GM21447 (cell line): ENCODE results near the gene IPO11.

Source experiments
- ATAC-seq: cut with Tn5 transposase; IDR thresholded peaks from one replicate; pipeline ENCODE4 v1.9.1; 2021; ENCODE audit not compliant: unreplicated experiment

IPO11 gene

DNA sequence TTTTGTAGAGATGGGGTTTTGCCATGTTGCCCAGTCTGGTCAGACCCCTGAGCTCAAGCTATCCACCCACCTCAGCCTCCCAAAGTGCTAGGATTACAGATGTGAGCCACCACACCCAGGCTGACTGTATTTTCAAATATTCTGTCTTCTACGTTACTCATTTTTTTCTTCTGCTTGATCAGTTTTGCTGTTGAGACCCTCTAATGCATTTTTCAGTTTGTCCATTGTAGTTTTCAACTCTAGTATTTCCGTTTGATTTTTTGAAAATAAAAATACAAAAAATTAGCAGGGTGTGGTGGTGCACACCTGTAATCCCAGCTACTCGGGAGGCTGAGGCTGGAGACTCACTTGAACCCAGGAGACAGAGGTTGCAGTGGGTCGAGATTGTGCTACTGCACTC, 155.6 kb downstream of the IPO11 start:
- no peak for ATAC-seq

DNA sequence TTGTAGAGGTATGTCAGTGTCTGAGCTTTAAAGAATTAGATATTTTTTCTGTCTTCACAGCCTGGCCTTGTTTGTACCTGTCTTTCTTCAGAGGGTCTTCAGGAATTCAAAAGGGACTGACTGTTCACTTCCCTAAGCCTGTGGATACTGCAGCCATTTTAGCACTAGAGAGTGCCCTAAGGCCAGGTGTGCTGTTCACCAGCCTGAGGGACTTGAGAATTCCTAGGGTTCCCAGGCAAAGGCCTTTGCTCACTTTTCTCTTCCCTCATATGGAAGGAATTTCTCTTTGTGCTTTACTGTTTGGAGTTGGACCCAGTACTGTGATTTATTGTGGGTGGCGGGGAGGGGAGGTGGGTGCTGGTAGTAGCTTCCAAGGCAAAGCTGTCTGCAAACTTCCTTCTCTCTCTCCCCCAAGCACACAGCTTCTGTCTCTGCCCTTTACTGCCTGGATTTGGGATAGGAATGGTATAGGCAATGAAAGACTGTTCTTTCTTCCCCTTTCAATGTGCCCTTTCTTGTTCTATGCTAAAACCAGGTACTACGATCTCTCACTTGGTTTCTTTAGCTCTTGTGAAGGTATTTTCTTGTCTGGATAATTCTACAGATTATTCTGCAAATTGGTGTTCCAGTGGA, 156.4 kb downstream of the IPO11 start:
- no peak for ATAC-seq

DNA sequence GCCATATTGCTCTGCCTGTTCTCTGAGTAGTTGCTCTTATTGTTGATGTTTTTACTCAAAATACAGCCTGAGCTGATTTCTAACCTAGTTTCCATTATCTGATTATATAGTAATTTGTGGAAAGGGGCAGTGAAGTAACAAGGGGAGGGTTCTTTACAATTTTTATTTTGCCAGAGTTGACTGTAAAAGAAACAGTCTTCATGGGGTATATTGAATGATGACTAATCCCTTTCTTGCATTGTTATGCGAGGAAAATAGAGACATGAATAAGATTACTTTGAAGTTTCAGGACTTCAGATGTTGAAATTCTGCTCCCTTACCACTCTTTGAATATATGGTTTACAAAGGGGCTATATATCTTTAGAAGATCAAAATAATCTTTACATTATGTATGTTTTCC, 156.9 kb downstream of the IPO11 start:
- ATAC-seq = no peak

DNA sequence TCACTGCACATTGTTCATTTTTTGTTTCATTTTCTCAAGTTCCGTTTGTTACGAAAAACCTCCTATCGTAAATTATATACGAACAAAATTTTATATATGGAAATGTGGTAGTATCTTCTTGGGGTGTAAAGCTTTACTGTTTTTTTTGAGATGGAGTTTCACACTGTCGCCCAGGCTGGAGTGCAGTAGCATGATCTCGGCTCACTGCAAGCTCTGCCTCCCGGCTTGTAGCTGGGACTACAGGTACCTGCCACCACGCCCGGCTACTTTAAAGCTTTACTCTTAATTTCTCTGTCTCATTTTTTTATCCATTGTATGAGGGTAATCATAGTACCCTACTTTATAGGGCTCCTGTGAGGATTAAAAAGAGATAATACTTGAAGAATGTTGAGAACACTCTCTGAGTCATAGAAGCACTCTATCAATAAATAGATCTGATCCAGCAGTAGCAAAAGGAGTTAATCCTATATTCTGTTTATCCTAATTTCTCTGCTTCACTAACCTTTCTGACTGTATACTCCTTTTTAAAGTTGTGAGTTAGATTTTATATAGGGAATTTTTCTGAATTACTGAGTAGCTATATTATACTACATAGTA, 160.5 kb downstream of the IPO11 start:
- ATAC-seq = no peak

DNA sequence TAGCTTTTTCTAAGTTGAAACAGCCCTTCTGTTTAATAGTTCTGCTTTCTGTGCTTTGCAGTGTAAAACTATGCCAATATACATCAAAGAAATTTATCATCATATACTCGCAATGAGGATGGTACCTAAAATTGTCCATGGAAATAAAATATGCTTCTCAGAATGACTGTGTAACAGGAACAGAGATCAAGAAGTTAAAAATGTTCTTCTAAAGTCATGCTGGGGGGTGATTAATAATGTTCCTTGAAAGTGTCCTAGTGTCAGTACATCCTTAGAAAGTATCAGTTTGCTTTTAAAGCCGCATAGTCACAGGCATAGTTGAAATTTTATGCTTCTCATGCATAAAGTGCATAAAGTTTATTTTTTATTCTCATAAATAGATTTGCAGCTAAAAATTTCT, 162.0 kb downstream of the IPO11 start:
- ATAC-seq = peak; percentile 44

DNA sequence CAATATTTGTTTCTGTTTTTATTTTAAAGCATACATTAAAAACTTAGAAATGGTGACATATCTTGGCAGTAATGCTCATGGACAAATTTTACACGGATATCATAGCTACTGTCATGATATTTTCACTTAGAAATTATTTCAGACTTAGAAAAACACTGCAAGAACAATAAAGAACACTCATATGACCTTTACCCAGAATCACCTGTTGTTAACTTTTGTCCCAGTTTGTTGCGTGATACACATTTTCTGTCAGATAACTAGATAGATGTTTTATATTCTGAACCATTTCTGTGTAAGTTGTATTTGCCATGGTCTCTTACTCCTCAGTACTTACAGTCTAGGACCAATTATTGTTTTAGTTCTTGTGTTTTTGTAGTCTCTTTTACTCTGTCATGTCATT, 162.5 kb downstream of the IPO11 start:
- ATAC-seq = no peak

DNA sequence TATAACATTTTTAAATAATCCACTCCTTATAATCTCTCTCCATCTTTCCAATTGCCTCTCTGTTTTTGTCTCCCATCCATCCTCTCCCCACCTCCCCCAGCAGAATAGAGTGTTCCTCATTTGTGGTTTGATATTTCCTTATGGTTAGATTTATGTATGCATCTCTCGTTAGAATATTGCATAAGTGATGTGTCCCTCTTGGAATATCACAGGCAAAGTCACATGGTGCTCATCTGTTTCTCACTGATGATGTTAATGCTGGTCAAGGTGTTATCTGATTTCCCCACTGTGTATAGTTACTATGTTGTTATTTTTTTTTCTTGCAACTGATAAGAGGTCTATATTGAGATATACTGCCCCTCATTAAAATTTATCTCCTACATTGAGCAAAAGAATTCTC, 162.9 kb downstream of the IPO11 start:
- ATAC-seq = no peak

DNA sequence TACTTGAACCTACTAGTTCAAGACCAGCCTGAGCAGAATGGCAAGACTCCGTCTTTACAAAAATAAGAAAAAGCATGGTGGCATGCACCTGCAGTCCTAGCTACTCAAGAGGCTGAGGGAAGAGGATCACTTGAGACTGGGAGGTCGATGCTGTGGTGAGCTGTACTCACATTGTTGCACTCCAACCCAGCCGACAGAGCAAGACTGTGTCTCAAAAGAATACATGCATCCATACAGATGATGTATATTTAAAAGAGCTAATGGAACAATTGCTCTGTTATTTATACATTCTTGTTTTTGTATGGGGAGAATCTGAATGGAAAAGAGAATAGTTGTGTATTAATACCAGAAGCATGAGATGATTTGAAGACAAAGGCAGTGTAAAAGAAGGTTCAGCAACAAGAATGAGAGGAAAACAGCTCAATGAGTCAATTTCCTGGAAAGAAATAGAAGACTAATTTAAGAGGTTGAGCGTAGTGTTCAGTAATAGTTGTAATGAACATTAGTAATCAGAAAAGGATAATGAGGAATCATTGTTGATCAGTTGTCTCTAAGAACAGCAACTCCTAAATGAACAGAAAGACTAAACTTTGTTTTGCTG, 164.1 kb downstream of the IPO11 start:
- ATAC-seq = no peak

DNA sequence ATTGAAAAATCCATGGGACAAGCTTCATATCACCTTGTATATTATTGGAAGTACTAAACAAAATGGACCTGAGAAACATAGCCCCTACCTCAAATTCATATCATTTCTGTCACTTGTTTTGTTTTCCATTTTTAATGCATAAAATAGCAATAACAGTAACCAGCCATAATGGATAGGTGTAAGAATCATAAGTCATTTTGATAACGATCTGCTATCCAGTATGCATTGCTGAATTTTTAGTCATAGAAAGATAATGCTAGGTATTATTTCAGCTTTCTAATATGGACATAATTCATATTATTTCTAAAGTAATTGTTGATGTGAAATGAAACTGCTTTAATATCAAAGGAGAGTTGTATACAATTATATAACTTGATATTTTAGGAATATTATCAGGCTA, 164.9 kb downstream of the IPO11 start:
- ATAC-seq = no peak

DNA sequence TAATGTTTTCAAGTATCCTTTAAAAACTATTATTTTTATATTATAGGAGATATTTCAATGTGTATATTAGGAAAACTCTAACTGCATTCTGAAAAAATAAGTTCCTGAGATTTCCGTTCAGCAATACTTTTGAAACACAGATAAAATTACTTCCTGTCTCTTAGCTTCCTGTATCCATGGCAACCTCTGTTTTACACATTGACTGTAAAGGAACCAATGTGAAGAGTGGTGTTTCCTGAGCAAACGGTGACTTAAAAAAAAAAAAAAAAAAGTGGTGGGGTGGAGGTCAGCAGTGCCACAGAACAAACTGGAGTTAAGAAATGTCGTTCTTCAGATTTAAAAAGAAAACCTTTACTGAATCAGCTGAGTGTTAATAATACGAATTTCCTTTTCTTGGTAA, 166.0 kb downstream of the IPO11 start, which contains the start of gene LRRC70:
LRRC70 (plus strand) TSS at position 280 of the 400 bp plus-strand sequence. CDS start 620 bp downstream, outside the sequence.
- peak; percentile 93 for ATAC-seq

DNA sequence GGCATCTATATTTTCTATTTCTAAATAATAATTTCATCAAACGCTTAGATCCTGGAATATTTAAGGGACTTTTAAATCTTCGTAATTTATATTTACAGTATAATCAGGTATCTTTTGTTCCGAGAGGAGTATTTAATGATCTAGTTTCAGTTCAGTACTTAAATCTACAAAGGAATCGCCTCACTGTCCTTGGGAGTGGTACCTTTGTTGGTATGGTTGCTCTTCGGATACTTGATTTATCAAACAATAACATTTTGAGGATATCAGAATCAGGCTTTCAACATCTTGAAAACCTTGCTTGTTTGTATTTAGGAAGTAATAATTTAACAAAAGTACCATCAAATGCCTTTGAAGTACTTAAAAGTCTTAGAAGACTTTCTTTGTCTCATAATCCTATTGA, 167.2 kb downstream of the IPO11 start:
- no peak for ATAC-seq

DNA sequence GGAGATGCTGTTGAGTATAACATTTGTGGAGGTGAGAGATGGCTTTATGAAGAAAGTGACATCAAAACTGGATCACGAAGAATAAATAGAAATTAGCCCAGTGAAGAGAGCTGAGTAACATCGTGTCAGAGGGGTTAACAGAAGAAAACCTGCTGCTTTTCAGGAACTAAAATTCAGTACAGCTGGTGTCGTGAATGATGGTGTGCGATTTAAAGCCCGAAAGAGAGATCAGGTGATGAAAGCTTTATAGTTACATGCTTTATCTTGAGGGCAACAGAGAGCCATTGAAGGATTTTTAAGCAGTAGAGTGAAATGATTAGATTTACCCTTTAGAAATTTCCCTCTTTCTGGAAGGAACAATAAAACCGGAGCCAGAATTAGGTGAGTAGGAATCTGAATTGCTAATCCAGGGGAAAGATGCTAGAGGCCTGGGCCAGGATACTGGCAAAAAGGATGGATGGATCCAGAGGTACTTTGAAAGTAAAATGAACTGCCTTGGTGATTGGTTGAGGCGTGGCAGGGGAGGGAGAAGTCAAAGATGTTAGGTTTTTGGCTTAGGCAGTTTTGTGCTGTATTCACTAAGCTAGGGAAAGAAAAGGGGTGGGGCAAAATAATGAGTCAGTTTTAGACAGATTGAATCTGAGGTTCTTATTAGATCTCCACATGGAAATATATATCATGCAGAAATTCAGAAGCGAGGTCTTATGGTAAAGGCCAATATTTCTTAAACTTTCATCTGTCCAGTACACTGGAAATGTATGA, 169.5 kb downstream of the IPO11 start:
- ATAC-seq = no peak

DNA sequence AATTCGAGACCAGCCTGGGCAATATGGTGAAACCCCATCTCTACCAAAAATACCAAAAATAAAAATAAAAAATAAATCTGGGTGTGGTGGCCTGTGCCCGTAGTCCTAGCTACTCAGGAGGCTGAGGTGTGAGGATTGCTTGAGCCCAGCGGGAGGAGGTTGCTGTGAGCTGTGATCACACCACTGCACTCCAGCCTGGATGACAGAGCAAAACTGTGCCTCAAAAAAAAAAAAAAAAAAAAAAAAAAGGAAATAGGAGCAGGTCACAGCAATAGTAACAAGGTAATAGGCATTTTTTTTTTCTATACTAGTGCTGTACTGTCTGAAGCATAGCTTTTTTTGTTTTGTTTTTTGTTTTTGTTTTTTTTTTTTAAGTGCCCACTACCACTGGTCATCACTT, 171.8 kb downstream of the IPO11 start:
- no peak for ATAC-seq

DNA sequence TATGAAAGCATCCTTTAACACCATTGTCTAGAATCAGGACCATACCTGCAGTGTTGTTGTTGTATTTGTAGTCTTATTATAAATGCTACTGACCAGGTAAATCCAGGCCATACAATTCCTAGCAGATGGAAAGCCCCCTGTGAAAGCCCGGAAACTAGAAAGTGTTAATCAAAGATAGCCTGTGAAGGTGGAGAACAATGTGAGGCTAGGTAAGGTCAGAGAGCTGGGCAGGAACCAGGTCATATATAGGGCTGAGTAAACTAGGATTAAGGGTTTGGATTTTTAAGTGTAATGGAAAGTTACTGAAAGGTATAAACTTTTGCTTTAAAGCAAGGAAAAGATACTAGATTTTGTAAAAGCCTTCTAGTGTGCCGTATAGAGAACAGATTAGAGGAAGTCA, 172.7 kb downstream of the IPO11 start:
- no peak for ATAC-seq

DNA sequence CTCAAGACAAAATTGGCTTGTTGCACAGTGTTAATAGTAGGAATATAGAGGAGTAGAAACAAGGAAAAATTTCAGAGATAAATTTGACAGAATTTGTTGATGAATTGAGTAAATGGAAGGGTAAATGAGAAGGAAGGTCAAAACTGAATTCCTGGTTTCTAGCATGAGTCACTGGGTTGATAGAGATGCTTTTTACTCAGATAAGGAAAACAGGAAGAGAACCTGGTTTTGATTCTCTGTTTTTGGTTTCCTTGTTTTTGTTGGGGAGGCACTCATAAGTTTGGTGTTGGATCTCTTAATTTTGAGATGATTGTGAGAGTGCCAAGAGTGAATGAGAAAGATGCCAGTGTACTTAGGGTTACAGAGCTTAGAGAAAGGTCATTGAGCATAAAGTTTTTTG, 173.2 kb downstream of the IPO11 start:
- no peak for ATAC-seq

DNA sequence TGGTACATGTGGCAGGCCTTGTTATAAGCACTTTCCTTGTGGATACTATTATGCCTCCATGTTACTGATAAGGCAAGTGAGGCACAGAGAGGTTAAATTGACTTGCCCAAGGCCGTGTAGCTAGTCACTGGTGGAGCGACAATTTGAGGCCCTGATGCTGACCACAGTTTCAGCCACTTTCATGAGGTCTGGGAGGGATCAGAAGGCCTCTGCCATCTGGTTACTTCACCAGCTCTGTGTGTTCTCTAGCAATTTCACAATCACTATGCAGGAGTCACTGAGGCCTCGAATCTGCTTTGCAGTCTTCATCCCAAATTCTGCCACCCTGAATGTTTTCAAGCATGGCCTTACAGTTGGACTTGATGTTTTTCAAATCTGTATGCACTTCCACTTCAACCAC, 175.2 kb downstream of the IPO11 start:
- ATAC-seq = no peak

DNA sequence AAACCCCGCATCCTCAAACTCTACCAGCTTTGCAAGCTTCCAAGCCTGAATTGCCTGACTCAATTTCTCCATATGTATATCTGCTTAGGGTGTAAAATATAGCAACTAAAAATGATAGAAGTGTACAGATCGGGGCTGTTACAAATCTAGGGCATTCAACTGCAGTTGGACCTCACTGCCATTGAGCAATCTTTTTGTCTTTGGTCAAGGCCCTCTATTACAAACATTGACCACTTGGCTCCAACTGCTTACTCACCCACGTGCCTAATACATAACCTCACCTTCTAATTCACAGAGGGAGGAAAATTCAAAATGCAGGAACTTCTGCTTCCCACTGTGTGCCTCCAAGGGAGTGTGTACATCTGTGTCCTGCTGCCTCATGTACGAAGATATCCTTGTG, 176.1 kb downstream of the IPO11 start:
- ATAC-seq = no peak

DNA sequence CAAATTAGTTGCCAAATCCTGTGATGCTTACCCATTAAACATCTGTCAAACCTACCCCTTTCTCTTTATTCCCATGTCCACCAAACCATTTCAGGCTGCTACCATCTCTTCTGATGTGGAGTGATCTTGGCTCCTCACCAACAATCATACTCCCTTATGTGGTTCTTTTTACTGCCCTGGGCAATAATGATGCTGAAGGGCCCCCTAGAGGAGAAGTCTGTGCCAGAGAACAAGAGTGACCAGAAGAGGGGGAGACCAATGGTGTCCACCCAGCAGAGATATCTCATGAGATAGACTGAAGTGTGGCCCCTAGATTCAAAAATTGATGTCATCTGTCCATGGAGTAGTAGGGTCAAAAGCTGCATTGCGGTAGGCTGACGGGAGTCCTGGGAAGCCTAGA, 176.9 kb downstream of the IPO11 start:
- no peak for ATAC-seq

DNA sequence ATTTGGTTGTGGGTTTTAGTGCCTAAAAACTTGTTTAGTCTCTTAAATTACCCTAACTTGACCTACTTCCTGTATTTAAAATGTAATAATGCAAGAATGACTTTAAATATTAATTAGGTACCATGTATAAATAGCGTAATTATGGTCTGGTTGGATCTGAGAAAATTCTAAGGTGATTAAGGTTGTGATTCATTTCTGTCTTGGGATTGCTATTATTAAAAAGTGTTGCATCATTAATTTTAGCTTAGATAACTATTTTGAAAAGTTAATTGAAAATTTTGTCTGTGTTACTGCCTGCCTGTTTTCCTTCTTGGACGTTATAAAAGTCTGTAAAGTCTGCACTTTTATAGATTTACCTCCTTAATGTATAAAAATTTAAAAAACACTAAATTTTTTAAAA, 177.8 kb downstream of the IPO11 start:
- no peak for ATAC-seq

DNA sequence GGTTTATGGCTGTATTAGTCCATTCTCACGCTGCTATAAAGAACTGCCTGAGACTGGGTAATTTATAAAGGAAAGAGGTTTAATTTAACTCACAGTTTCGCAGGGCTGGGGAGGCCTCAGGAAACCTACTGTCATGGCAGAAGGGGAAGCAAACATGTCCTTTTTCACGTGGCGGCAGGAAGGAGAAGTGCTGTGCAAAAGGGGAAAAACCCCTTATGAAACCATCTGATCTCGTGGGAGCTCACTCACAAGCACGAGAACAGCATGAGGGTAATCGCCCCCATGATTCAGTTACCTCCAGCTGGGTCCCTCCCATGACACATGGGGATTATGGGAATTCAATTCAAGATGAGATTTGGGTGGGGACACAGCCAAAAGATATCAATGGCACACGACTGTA, 180.0 kb downstream of the IPO11 start:
- no peak for ATAC-seq

DNA sequence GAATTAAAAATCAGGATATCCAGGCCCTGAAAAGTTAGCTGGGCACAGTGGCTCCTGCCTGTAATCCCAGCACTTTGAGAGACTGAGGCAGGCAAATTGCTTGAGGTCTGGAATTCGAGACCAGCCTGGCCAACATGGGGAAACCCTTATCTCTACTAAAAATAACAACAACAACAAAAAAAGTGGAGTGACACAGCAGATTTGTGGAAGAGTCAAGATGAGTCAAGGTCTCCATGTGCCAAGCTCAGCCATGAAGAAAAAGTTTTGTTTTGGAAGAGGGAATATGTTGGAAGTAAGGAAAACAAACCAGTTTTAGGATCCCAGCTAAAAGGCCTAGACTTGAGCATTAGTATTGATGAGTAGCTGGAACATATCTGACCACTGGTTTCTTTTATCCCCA, 180.8 kb downstream of the IPO11 start:
- ATAC-seq = no peak

DNA sequence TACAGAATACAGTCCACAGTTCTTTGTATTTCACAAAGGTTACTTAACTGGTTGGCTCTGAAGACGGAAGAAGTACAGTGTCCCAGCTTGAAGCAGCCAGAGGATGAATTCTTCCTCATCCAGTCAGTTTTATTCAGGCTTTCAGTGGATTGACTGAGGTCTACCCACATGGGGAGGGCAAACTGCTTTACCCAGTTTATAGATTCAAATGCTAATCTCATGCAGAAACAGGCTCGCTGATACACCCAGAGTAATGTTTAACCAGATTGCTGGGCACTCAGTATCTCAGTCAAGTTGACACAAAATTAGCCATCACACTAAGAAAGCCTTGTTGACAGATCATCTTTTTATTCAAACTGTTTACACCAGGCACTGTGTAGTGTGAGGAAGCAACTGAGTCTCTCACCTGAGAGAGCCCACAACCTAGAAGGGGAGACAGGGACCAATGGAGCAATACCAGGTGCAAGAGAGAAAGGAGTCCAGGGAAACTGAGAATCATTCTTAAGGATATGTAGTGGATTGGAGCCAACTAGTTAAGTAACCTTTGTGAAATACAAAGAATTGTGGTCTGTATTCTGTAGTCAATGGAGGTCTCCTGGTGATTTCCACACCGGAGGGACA, 181.9 kb downstream of the IPO11 start:
- no peak for ATAC-seq
